CD8-positive, alpha-beta memory T cell (primary cell): ENCODE data around the gene PELO. TPM values are rescaled to one million over a fixed set of nuclear protein-coding genes. Genes with fewer than 3 reads are reported as not detected.

Experiments used
- CTCF ChIA-PET: fragments of 350-600 bp; sonication (Branson Sonifier 250); formaldehyde crosslinking; loops from one replicate; lab custom pipeline; 2021; ENCODE audit warnings: antibody characterized with exemption; lab: Charles Lee
- POLR2A ChIA-PET: fragments of 350-600 bp; sonication (Branson Sonifier 250); formaldehyde crosslinking; loops from one replicate; lab custom pipeline; 2021; ENCODE audit warnings: antibody characterized with exemption; lab: Charles Lee
- DNase-seq, 5 donors: peaks; one replicate each; pipeline versions ENCODE4 v3.0.0 to v3.0.0-alpha.2; 2020 to 2022; ENCODE audit warnings: mixed read lengths in 1 of 5
- H3K27ac ChIP-seq: one replicate; pipeline ENCODE4 v1.7.0; 2013; ENCODE audit warnings: low read depth, mild to moderate bottlenecking, low read length, moderate library complexity
- H3K27me3 ChIP-seq: 2 replicates; pipeline ENCODE4 v1.7.0; 2013; ENCODE audit warnings: low read length, mild to moderate bottlenecking; ENCODE audit not compliant: insufficient read depth, poor library complexity, severe bottlenecking
- H3K36me3 ChIP-seq: 2 replicates; pipeline ENCODE4 v1.7.0; 2013; ENCODE audit warnings: mild to moderate bottlenecking, low read length, moderate library complexity; ENCODE audit not compliant: insufficient read depth
- H3K4me1 ChIP-seq: 2 replicates; pipeline ENCODE4 v1.7.0; 2013; ENCODE audit warnings: mild to moderate bottlenecking, low read length, moderate library complexity; ENCODE audit not compliant: insufficient read depth
- H3K4me3 ChIP-seq: 2 replicates; pipeline ENCODE4 v1.7.0; 2013; ENCODE audit warnings: mild to moderate bottlenecking, low read length
- H3K9me3 ChIP-seq: 2 replicates; pipeline ENCODE4 v1.7.0; 2013; ENCODE audit warnings: mild to moderate bottlenecking, low read length
- H3K27ac Mint-ChIP-seq, 8 donors: one replicate each; pipeline ENCODE4 v1.8.0; 2020 to 2021; ENCODE audit warnings: mixed read lengths in 8 of 8, mild to moderate bottlenecking in 6 of 8, inconsistent platforms in 3 of 8, moderate library complexity in 3 of 8
- H3K27me3 Mint-ChIP-seq, 2 donors: one replicate each; pipeline ENCODE4 v1.8.0; 2020 to 2021; ENCODE audit warnings: mixed read lengths in 2 of 2, mild to moderate bottlenecking in 1 of 2, moderate library complexity in 1 of 2
- H3K36me3 Mint-ChIP-seq, 3 donors: one replicate each; pipeline ENCODE4 v1.8.0; 2020 to 2021; ENCODE audit warnings: mixed read lengths in 3 of 3, inconsistent platforms in 1 of 3, mild to moderate bottlenecking in 1 of 3
- H3K4me1 Mint-ChIP-seq, 3 donors: one replicate each; pipeline ENCODE4 v1.8.0; 2020 to 2021; ENCODE audit warnings: mixed read lengths in 3 of 3, inconsistent platforms in 1 of 3, mild to moderate bottlenecking in 1 of 3
- H3K4me3 Mint-ChIP-seq, 7 donors: one replicate each; pipeline ENCODE4 v1.8.0; 2020 to 2021; ENCODE audit warnings: mixed read lengths in 7 of 7, mild to moderate bottlenecking in 6 of 7, moderate library complexity in 4 of 7, inconsistent platforms in 2 of 7
- H3K9me3 Mint-ChIP-seq, 5 donors: one replicate each; pipeline ENCODE4 v1.8.0; 2020 to 2022; ENCODE audit warnings: mixed read lengths in 5 of 5, mild to moderate bottlenecking in 3 of 5, moderate library complexity in 2 of 5, inconsistent platforms in 1 of 5
- polyA plus RNA-seq: library from polyadenylated mRNA; unstranded; fragments of 300-500 nt; fragmentation: Illumina TruSeq; gene quantifications from one replicate; pipeline ENCODE4 v1.2.3, GENCODE V29; 2021
- total RNA-seq, 2 experiments: library from RNA; stranded (reverse); gene quantifications; one replicate each; pipeline ENCODE4 v1.2.3, GENCODE V29; 2021

The PELO gene
- total and polyA plus RNA-seq, 3 experiments from 2014 or later, result 14.7 to 37.3 (median 35.9) TPM

DNA sequence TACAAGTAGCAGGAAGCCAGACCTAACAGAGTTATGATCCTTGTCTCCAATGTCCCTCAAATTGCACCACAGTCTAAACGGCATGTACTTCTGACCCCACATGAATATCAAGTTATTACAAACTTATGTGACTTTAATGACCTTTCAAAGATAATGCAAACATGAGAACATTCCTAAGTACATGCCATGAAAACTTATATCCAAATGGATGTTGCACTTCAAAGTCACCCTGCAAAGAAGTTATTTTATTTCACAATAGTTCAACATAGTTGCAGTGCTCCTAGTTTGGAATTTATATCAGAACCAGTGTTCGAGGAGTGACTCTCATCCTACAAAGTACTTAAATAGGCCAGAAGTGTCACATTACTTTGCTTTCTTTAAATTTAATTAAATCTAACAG, 41.2 kb upstream of the PELO start:
- Mint-ChIP-seq H3K27me3 (no peaks in the 10 kb centered on the region), H3K4me1 (peaks cover 70 to 74% (median 74%) of the 10 kb centered on the region in 3 donors), H3K9me3 (no peaks in the 10 kb centered on the region), H3K27ac (peak overlapping the region in 2 of 8 donors; percentile 8 to 80), H3K36me3 (no peaks in the 10 kb centered on the region), H3K4me3 (no peak overlapping the region)
- H3K4me3 ChIP-seq, result no peak overlapping the region
- no peak for DNase-seq
- no peaks in the 10 kb centered on the region for H3K27me3 ChIP-seq
- H3K9me3 ChIP-seq, result no peaks in the 10 kb centered on the region
- H3K27ac ChIP-seq, result no peak overlapping the region
- ChIA-PET POLR2A (no interaction called here), CTCF (interaction anchor here (2.0 kb wide), 1 partner anchor 53 kb away, joined by 5 read pairs; no protein-coding TSS in a partner anchor)
- no peaks in the 10 kb centered on the region for H3K36me3 ChIP-seq
- H3K4me1 ChIP-seq, result peaks cover 40% of the 10 kb centered on the region

DNA sequence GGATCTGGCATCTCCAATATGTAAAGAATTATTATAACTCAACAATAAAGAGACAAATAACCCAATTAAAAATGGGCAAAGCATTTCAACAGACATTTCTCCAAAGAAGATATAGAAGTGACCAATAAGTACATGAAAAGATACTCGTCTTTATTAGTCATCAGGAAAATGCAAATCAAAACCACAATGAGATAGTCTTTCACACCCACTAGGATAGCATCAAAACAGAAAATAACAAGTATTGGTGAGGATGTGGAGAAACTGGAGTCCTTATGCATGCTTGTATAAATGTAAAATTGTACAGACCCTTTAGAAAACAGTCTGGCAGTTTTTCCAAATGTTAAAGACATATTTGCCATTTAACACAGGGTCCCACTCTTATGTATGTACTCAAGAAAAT, 39.1 kb upstream of the PELO start:
- POLR2A ChIA-PET, result no interaction called here

DNA sequence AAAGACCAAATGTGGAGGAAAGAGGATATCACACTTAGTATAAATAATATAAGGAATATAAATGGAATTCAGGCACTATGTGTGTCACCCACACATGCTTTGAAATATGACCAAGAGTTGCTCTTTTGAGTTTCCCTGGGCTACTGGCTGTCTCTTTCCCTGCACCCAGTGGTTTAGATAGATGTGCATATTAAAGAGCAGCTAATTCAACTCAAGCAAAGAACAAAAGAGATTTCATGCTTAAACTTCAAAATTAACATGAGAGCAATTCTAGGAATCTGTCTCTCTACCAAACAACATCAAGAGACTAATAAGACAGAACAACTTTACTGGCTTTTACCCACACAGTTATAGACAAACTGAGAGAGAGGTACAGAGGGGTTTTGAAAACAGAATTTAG, 38.0 kb upstream of the PELO start:
- Histone ChIP-seq H3K4me3 (no peak overlapping the region), H3K27me3 (no peaks in the 10 kb centered on the region), H3K4me1 (peaks cover 10% of the 10 kb centered on the region), H3K9me3 (no peaks in the 10 kb centered on the region), H3K27ac (no peak overlapping the region), H3K36me3 (no peaks in the 10 kb centered on the region)
- Mint-ChIP-seq H3K4me1 (peaks cover 41 to 48% (median 45%) of the 10 kb centered on the region in 3 donors), H3K36me3 (no peaks in the 10 kb centered on the region), H3K27ac (peak overlapping the region in 1 of 8 donors; percentile 18), H3K4me3 (no peak overlapping the region), H3K9me3 (no peaks in the 10 kb centered on the region), H3K27me3 (no peaks in the 10 kb centered on the region)
- no peak for DNase-seq
- ChIA-PET CTCF (interaction anchor here (1.2 kb wide), 1 partner anchor 37 kb away, joined by 3 read pairs; the partner anchor contains the start of genes ITGA1 and PELO), POLR2A (no interaction called here)

More for the DNA sequence above, 39.1 kb upstream of the PELO start:
- no peak overlapping the region for H3K27ac ChIP-seq
- no peaks in the 10 kb centered on the region for H3K9me3 ChIP-seq
- CTCF ChIA-PET, result interaction anchor here (0.6 kb wide), 1 partner anchor 23 kb away, joined by 3 read pairs; no protein-coding TSS in a partner anchor
- H3K27me3 Mint-ChIP-seq, result no peaks in the 10 kb centered on the region
- H3K4me3 ChIP-seq, result no peak overlapping the region
- no peaks in the 10 kb centered on the region for H3K36me3 Mint-ChIP-seq
- H3K36me3 ChIP-seq, result no peaks in the 10 kb centered on the region
- H3K4me3 Mint-ChIP-seq, result peak overlapping the region in 2 of 7 donors; percentile 38 to 55
- no peaks in the 10 kb centered on the region for H3K9me3 Mint-ChIP-seq
- H3K27me3 ChIP-seq, result no peaks in the 10 kb centered on the region
- peak overlapping the region in 1 of 8 donors; percentile 51 for H3K27ac Mint-ChIP-seq
- peak in 1 of 5 donors; percentile 24 for DNase-seq
- H3K4me1 ChIP-seq, result peaks cover 21% of the 10 kb centered on the region
- H3K4me1 Mint-ChIP-seq, result peaks cover 50 to 54% (median 54%) of the 10 kb centered on the region in 3 donors

DNA sequence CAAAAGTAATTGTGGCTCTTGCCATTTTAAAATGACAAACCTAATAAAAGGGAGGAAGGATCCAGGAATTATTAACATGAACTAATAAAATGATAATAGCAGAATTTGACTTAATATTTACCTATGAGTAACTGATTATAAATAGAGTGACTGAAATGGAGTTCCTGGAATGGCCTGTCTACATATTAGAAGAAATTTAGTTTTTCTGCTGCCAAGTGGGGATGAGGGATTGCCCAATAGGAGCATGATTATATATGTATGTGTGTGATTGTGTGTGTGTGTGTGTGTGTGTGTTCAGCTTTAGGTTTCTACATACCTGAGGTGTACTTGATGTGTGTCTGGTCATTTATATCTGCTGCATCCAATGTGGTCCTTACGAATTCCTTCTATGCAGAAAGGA, 36.6 kb upstream of the PELO start:
- POLR2A ChIA-PET, result no interaction called here
- H3K4me1 Mint-ChIP-seq, result peaks cover 27 to 33% (median 30%) of the 10 kb centered on the region in 3 donors
- no peaks in the 10 kb centered on the region for H3K36me3 Mint-ChIP-seq

DNA sequence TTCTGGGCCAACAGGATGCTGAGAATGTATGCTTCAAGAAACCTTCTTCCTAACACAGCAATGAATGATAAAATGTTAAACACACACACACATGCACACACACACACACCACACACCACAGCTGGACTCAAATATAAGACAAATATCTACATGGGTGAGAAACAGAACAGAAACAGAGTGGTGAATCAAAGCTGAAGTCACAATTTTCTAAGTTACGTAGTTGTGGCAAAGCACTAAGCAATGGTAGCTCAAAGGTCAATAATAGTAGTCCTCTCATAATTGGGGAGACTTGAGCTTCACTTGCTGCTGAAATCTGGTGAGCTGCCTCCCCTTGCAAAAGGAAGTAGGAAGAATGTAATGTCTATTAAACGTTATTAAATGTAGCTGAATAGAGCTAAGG, 33.7 kb upstream of the PELO start:
- POLR2A ChIA-PET, result interaction anchor here (1.7 kb wide), 1 partner anchor 10 kb away, joined by 7 read pairs; no protein-coding TSS in a partner anchor
- no peak overlapping the region for H3K4me3 ChIP-seq
- H3K27ac Mint-ChIP-seq, result no peak overlapping the region

More for the DNA sequence above, 36.6 kb upstream of the PELO start:
- Mint-ChIP-seq H3K27ac (peak overlapping the region in 1 of 8 donors; percentile 23), H3K4me3 (no peak overlapping the region), H3K9me3 (no peaks in the 10 kb centered on the region), H3K27me3 (no peaks in the 10 kb centered on the region)
- no peak overlapping the region for H3K4me3 ChIP-seq
- H3K27me3 ChIP-seq, result no peaks in the 10 kb centered on the region
- no peak overlapping the region for H3K27ac ChIP-seq
- no peaks in the 10 kb centered on the region for H3K9me3 ChIP-seq
- no peaks in the 10 kb centered on the region for H3K36me3 ChIP-seq
- no peaks in the 10 kb centered on the region for H3K4me1 ChIP-seq
- CTCF ChIA-PET, result no interaction called here
- DNase-seq, result no peak

DNA sequence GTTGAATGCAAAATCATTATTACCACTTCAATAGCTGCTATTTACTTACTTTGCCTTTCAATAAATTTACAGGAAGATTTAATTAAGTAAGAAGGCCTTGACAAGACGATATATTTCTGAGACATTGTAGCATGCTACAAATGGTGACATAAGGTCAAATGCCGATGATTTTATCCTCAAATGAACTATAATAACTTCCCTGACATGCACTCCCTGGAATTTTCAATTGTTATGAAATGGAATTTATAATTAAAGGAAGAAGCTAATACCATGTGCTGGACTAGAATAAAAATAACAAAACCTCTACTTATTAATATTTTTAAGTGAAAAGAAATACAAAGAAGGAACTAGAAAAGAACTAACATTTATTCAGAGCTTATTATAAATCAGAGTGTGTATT, 30.2 kb upstream of the PELO start:
- peaks cover 0 to 2% (median 0%) of the 10 kb centered on the region in 5 donors for H3K9me3 Mint-ChIP-seq
- no peaks in the 10 kb centered on the region for H3K27me3 ChIP-seq
- ChIA-PET POLR2A (no interaction called here), CTCF (interaction anchor here (1.3 kb wide), 1 partner anchor 18 kb away, joined by 3 read pairs; no protein-coding TSS in a partner anchor)
- H3K4me3 Mint-ChIP-seq, result no peak overlapping the region
- H3K4me1 Mint-ChIP-seq, result peaks cover 0 to 5% (median 0%) of the 10 kb centered on the region in 3 donors
- H3K36me3 ChIP-seq, result no peaks in the 10 kb centered on the region
- no peak overlapping the region for H3K27ac Mint-ChIP-seq
- no peaks in the 10 kb centered on the region for H3K9me3 ChIP-seq
- DNase-seq, result no peak
- H3K36me3 Mint-ChIP-seq, result no peaks in the 10 kb centered on the region
- H3K27me3 Mint-ChIP-seq, result peaks cover 0 to 3% of the 10 kb centered on the region in 2 donors
- no peak overlapping the region for H3K4me3 ChIP-seq
- H3K27ac ChIP-seq, result no peak overlapping the region
- H3K4me1 ChIP-seq, result no peaks in the 10 kb centered on the region

More for the DNA sequence above, 33.7 kb upstream of the PELO start:
- no peak overlapping the region for H3K27ac ChIP-seq
- CTCF ChIA-PET, result interaction anchor here (0.9 to 1.0 kb wide), 2 partner anchors 20 to 22 kb away, joined by 3 read pairs; no protein-coding TSS in a partner anchor
- no peaks in the 10 kb centered on the region for H3K27me3 ChIP-seq
- H3K4me1 ChIP-seq, result no peaks in the 10 kb centered on the region
- Mint-ChIP-seq H3K27me3 (no peaks in the 10 kb centered on the region), H3K4me1 (peaks cover 8 to 15% (median 10%) of the 10 kb centered on the region in 3 donors), H3K9me3 (peaks cover 0 to 2% (median 0%) of the 10 kb centered on the region in 5 donors), H3K4me3 (no peak overlapping the region), H3K36me3 (no peaks in the 10 kb centered on the region)
- H3K36me3 ChIP-seq, result no peaks in the 10 kb centered on the region
- no peaks in the 10 kb centered on the region for H3K9me3 ChIP-seq
- DNase-seq, result no peak

DNA sequence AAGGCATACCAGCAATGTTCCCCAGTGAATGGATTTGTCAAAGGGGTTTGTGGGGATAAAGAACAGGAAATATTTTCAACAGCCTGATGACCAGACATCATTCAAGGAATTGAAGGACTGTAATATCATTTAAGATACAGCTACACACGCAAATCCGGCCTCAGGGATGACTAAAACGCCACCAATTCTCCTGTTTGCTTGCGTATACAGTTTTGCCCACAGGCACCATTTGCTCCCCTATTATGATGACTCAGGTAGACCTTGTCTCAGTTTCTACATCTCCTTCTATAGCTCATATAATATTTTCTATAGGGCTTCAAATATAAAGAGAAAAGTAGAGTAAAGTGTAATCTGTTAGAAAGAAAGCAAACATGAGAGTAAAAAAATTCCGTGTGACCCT, 29.7 kb upstream of the PELO start:
- ChIA-PET CTCF (no interaction called here), POLR2A (no interaction called here)
- no peak for DNase-seq

DNA sequence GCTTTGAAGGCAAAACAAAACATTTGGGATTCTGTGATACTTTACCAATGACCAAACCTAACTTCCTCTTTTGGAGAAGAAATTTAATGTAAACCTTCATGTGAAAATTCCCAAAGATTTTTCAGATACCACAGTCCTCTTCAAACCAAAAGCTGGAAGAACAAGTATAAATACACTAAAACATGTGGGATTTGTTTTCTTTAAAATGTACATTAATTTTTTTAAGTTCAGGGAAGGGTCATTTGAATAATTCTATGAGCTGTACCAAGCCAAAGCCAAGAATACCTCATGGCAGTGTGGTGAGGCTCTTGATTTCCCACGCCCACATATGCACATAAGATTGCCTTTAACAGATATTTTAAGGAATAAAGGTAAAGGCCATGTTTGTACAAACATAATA, 28.4 kb upstream of the PELO start:
- CTCF ChIA-PET, result interaction anchor here (1.6 kb wide), 1 partner anchor 16 kb away, joined by 4 read pairs; no protein-coding TSS in a partner anchor
- H3K4me1 ChIP-seq, result no peaks in the 10 kb centered on the region
- H3K4me3 ChIP-seq, result no peak overlapping the region
- H3K9me3 Mint-ChIP-seq, result peaks cover 0 to 2% (median 0%) of the 10 kb centered on the region in 5 donors
- H3K27me3 ChIP-seq, result no peaks in the 10 kb centered on the region
- no peaks in the 10 kb centered on the region for H3K36me3 ChIP-seq
- no peak for DNase-seq
- H3K27ac ChIP-seq, result no peak overlapping the region
- no peak overlapping the region for H3K27ac Mint-ChIP-seq
- no peaks in the 10 kb centered on the region for H3K4me1 Mint-ChIP-seq
- no peaks in the 10 kb centered on the region for H3K36me3 Mint-ChIP-seq
- H3K4me3 Mint-ChIP-seq, result no peak overlapping the region
- peaks cover 0 to 3% of the 10 kb centered on the region in 2 donors for H3K27me3 Mint-ChIP-seq
- POLR2A ChIA-PET, result no interaction called here
- no peaks in the 10 kb centered on the region for H3K9me3 ChIP-seq

More for the DNA sequence above, 29.7 kb upstream of the PELO start:
- Histone ChIP-seq H3K27ac (no peak overlapping the region), H3K9me3 (no peaks in the 10 kb centered on the region), H3K4me3 (no peak overlapping the region), H3K27me3 (no peaks in the 10 kb centered on the region), H3K36me3 (no peaks in the 10 kb centered on the region), H3K4me1 (no peaks in the 10 kb centered on the region)
- H3K27me3 Mint-ChIP-seq, result peaks cover 0 to 3% of the 10 kb centered on the region in 2 donors
- no peaks in the 10 kb centered on the region for H3K36me3 Mint-ChIP-seq
- H3K27ac Mint-ChIP-seq, result no peak overlapping the region
- H3K4me3 Mint-ChIP-seq, result no peak overlapping the region
- H3K4me1 Mint-ChIP-seq, result peaks cover 0 to 5% (median 0%) of the 10 kb centered on the region in 3 donors
- H3K9me3 Mint-ChIP-seq, result peaks cover 0 to 2% (median 0%) of the 10 kb centered on the region in 5 donors
